ENCODE results near the gene WDR62.

GRCh38 chr19:36025541-36025940, 29.2 kb upstream of the WDR62 start:
- TF ChIP-seq CTCF (IDR thresholded peaks at IDR 0.05; ENCODE audit: poor library complexity, severe bottlenecking) (no peak), POLR2AphosphoS5 (IDR thresholded peaks at IDR 0.05) (no peak), REST (IDR thresholded peaks at IDR 0.05; ENCODE audit: borderline replicate concordance) (no peak), SMC3 (conservative IDR thresholded peaks at IDR 0.05; ENCODE audit: poor library complexity) (no peak)

Measured in neural cell (in vitro differentiated cells).